Retinal pigment epithelial cell (primary cell): ENCODE measurements around the gene ZNF516.

Experiments used
- DNase-seq: peaks from one replicate; pipeline ENCODE4 v3.0.0-alpha.2; 2010; ENCODE audit warnings: low read depth
- H3K4me3 ChIP-seq: 2 replicates; pipeline ENCODE4 v1.5.1; 2011; ENCODE audit warnings: mild to moderate bottlenecking, low read length, control low read depth, moderate library complexity
- CTCF ChIP-seq: conservative IDR thresholded peaks from 2 replicates; pipeline ENCODE4 v1.5.1; 2011; ENCODE audit warnings: low read depth, low read length, control low read depth, inconsistent platforms

The ZNF516 gene

GRCh38 chr18:76359909-76360308, 135.1 kb downstream of the ZNF516 start:
- no peak for TF ChIP-seq CTCF
- DNase-seq = no peak
- no peak overlapping the region for H3K4me3 ChIP-seq

DNA sequence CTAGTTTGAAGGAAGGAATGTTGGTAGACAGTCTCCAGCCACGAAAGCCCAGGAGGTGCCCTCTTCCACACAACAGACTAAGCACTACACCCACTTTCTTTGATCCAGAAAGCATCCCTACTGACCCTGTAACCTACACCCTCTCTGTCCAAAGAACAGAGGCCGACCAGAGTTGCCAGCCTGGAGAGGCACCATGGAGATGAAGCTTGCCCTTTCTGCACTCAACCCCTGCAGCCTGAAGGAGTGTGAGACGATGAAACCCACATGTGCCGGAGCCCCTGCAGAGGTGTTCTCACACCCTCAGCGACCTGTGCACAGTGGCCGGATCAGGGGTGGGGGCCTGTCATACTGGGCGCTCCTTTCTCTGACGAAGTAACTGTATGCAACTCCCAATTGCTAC, 136.3 kb downstream of the ZNF516 start:
- DNase-seq = no peak
- no peak for TF ChIP-seq CTCF

GRCh38 chr18:76357585-76358260, 137.3 kb downstream of the ZNF516 start:
- no peak overlapping the region for H3K4me3 ChIP-seq
- no peak for DNase-seq
- TF ChIP-seq CTCF = no peak

More for the DNA sequence above, 136.3 kb downstream of the ZNF516 start:
- H3K4me3 ChIP-seq = no peak overlapping the region

GRCh38 chr18:76357174-76357573, 137.9 kb downstream of the ZNF516 start:
- DNase-seq = no peak
- H3K4me3 ChIP-seq = no peak overlapping the region
- TF ChIP-seq CTCF = no peak

- DNase-seq = no peak
- no peak overlapping the region for H3K4me3 ChIP-seq
- TF ChIP-seq CTCF = no peak
Observed at GRCh38 chr18:76356666-76357065, 138.4 kb downstream of the ZNF516 start.

- DNase-seq = no peak
- TF ChIP-seq CTCF = no peak
- H3K4me3 ChIP-seq = no peak overlapping the region
Observed at GRCh38 chr18:76354348-76354747, 140.7 kb downstream of the ZNF516 start.

GRCh38 chr18:76353500-76353899, 141.5 kb downstream of the ZNF516 start:
- no peak for TF ChIP-seq CTCF
- DNase-seq = no peak
- H3K4me3 ChIP-seq = no peak overlapping the region
